ENCODE measurements around the gene TRERF1.

- TF ChIP-seq ZC3H10 (CRISPR knock-in tag; IDR thresholded peaks at IDR 0.05) (no peak), ZFP30 (CRISPR knock-in tag; IDR thresholded peaks at IDR 0.05) (no peak), RARB (CRISPR knock-in tag; IDR thresholded peaks at IDR 0.05) (no peak), CREB5 (CRISPR knock-in tag; IDR thresholded peaks at IDR 0.05; ENCODE audit: low read depth) (no peak), TOX (CRISPR knock-in tag; IDR thresholded peaks at IDR 0.05; ENCODE audit: borderline replicate concordance) (no peak), SNAI2 (CRISPR knock-in tag; IDR thresholded peaks at IDR 0.05) (no peak), CSRNP3 (CRISPR knock-in tag; IDR thresholded peaks at IDR 0.05) (no peak), OSR1 (CRISPR knock-in tag; IDR thresholded peaks at IDR 0.05) (no peak), CSDC2 (CRISPR knock-in tag; IDR thresholded peaks at IDR 0.05) (no peak), ESRRG (CRISPR knock-in tag; IDR thresholded peaks at IDR 0.05) (no peak)
Measured at GRCh38 chr6:42402184-42402583, 49.5 kb downstream of the TRERF1 start.
